ENCODE measurements around the gene PTPRG. TPM values are rescaled to one million over a fixed set of nuclear protein-coding genes. Genes with fewer than 3 reads are reported as not detected.

The PTPRG gene
- total RNA-seq, 2 donors from 2014 or later = 33.9 to 39.2 TPM

DNA sequence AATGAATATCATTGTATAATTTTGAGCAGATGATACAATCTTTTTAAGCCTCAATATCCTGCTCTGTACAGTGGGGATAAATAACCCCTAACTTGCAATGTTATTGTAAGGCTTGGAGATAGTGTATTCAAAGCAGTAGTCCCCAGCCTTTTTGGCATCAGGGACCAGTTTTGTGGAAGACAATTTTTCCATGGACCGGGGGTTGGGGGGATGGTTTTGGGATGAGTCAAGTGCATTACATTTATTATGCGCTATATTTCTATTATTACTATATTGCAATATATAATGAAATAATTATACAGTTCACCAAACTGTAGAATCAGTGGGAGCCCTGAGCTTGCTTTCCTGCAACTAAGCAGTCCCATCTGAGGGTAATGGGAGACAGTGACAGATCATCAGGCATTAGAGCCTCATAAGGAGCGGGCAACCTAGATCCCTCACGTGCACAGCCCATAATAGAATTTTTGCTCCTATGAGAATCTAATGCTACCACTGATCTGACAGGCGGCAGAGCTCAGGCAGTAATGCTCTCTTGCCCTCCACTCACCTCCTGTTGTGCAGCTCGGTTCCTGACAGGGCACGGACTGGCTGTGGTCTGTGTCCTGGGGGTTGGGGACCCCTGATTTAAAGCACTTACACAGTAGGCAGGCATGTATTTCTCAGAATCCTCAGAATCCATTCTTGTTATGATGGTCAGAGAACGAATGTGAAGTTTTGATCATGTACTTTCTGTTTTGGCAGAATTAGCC lies 102.2 kb downstream of the PTPRG start:
- Histone ChIP-seq H3K27me3 (no peaks in the 10 kb centered on the region), H3K36me3 (no peaks in the 10 kb centered on the region), H3K27ac (no peak overlapping the region), H3K4me1 (peaks cover 0 to 30% of the 10 kb centered on the region in 2 donors), H3K4me3 (no peak overlapping the region), H3K9me3 (no peaks in the 10 kb centered on the region)
- TF ChIP-seq, protein P1, sequence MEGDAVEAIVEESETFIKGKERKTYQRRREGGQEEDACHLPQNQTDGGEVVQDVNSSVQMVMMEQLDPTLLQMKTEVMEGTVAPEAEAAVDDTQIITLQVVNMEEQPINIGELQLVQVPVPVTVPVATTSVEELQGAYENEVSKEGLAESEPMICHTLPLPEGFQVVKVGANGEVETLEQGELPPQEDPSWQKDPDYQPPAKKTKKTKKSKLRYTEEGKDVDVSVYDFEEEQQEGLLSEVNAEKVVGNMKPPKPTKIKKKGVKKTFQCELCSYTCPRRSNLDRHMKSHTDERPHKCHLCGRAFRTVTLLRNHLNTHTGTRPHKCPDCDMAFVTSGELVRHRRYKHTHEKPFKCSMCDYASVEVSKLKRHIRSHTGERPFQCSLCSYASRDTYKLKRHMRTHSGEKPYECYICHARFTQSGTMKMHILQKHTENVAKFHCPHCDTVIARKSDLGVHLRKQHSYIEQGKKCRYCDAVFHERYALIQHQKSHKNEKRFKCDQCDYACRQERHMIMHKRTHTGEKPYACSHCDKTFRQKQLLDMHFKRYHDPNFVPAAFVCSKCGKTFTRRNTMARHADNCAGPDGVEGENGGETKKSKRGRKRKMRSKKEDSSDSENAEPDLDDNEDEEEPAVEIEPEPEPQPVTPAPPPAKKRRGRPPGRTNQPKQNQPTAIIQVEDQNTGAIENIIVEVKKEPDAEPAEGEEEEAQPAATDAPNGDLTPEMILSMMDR (IDR thresholded peaks at IDR 0.05) = no peak
- no peak for DNase-seq (ENCODE audit: low spot score)

DNA sequence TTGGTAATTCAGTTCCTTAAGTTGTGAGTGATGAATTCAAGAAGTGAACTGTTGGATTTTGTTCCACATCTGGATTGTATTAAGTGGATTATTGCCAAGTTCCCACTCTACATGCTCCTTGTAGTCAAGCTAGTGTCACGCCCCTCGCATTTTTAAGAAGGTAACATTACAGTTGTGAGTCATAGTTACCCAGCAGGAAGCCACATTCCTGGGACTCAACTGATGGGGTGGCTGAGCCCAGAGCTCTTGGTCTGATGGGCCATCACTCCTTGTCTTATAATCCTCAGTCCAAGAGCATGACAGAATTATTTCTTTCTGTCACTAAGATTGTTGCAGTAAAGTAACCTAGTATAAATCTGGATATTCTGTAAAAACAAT lies 102.7 kb downstream of the PTPRG start:
- no peak overlapping the region for H3K27ac ChIP-seq
- H3K36me3 ChIP-seq = no peaks in the 10 kb centered on the region
- TF ChIP-seq, protein P1 (IDR thresholded peaks at IDR 0.05) = no peak
- DNase-seq (ENCODE audit: low spot score) = no peak
- H3K4me1 ChIP-seq = peaks cover 0 to 31% of the 10 kb centered on the region in 2 donors
- H3K4me3 ChIP-seq = no peak overlapping the region
- no peaks in the 10 kb centered on the region for H3K27me3 ChIP-seq
- H3K9me3 ChIP-seq = no peaks in the 10 kb centered on the region

DNA sequence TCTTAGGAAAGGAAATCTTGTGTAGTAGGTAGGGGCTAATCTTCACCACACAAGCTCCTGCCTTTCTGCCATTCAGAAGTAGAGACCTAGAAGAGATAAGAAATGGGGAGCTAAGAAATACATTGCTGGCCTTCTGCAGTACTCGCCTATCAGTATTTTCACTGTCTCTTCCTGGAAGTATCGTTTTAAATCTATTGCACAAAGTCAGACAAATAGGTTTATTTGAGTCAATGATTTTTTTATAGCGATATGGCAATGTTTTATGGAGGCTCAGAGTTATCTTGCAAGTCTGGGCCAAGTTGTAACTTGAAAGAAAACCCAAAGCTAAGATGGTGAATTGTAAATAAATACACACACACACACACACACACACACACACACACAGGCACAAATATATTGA lies 103.8 kb downstream of the PTPRG start:
- H3K9me3 ChIP-seq = no peaks in the 10 kb centered on the region
- DNase-seq (ENCODE audit: low spot score) = no peak
- no peaks in the 10 kb centered on the region for H3K36me3 ChIP-seq
- no peak overlapping the region for H3K4me3 ChIP-seq
- H3K4me1 ChIP-seq = peaks cover 0 to 42% of the 10 kb centered on the region in 2 donors
- H3K27ac ChIP-seq = no peak overlapping the region
- H3K27me3 ChIP-seq = no peaks in the 10 kb centered on the region
- TF ChIP-seq, protein P1 (IDR thresholded peaks at IDR 0.05) = no peak

DNA sequence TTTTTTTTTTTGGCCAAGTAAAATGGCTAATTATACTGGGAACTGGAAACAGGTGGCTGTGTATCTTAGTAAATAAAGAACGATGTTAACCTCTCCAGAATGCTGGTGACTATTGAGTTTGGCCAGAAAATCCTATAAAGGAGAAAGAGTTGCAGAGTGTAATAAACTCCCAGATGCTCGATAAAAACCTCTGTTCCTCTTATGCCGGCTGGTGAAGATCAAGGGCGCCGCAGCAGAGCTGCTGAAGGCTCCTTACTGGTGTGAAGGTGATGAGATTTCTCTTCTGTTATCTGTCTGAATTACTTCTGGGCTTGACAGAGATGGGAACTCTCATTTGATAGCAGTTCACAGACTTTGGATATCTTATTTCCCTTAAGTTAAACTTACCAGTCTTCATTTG lies 104.6 kb downstream of the PTPRG start:
- TF ChIP-seq, protein P1 (IDR thresholded peaks at IDR 0.05) = no peak
- H3K27ac ChIP-seq = no peak overlapping the region
- DNase-seq (ENCODE audit: low spot score) = no peak
- no peaks in the 10 kb centered on the region for H3K36me3 ChIP-seq
- H3K9me3 ChIP-seq = no peaks in the 10 kb centered on the region
- H3K4me1 ChIP-seq = peaks cover 0 to 43% of the 10 kb centered on the region in 2 donors
- no peak overlapping the region for H3K4me3 ChIP-seq
- no peaks in the 10 kb centered on the region for H3K27me3 ChIP-seq

DNA sequence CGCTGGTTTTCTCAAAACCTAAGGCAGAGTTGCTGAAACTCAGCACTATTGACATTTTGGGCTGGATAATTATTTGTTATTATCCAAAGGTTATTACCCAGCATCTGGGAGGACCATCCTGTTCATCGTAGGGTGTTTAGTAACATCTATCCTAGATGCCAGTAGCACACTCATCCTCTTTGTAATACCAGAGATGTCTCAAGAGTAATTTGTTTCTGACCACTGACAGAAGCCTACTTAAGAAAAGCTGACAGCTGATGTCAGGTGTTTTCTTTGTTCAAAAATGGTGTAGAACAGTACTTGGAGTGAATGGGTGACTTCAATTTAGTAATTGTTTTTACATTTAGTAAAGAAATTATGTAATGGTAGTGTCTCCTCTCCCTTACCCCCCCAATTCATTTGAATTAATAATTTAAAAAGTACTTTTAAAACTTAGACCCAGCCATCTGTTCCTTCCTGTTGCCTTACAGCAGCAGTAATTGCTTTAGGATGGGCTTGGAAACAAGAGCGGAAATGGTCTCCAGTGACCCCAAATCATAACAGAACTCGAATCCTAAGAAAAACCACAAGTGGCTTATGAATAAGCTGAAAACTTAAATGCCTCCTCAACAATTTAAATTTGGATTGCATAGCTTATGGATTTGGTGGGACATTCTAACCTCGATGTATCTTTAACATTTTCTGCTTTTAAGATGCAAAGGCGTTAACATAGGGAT lies 105.4 kb downstream of the PTPRG start:
- DNase-seq (ENCODE audit: low spot score) = no peak
- Histone ChIP-seq H3K27me3 (no peaks in the 10 kb centered on the region), H3K36me3 (no peaks in the 10 kb centered on the region), H3K27ac (no peak overlapping the region), H3K4me3 (no peak overlapping the region), H3K4me1 (peaks cover 0 to 43% of the 10 kb centered on the region in 2 donors), H3K9me3 (no peaks in the 10 kb centered on the region)
- TF ChIP-seq, protein P1 (IDR thresholded peaks at IDR 0.05) = no peak
